Measurements from ENCODE around the gene LRP1.

DNA sequence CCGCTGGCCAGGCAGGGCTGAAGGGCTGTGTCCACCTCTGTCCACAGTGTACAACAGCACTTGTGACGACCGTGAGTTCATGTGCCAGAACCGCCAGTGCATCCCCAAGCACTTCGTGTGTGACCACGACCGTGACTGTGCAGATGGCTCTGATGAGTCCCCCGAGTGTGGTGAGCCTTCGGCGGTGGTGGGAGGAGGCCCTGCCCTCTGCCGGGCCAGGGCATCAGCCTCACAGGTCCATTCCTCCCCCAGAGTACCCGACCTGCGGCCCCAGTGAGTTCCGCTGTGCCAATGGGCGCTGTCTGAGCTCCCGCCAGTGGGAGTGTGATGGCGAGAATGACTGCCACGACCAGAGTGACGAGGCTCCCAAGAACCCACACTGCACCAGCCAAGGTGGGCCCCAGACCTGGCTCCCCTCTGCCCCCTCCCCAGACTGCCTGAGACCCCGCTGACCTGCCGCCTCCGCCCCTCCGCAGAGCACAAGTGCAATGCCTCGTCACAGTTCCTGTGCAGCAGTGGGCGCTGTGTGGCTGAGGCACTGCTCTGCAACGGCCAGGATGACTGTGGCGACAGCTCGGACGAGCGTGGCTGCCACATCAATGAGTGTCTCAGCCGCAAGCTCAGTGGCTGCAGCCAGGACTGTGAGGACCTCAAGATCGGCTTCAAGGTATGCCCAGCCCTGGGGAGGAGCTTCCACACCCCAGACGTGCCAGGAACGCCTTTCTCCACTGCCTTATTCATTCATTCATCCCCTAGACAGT lies 67.5 kb downstream of the LRP1 start:
- TF ChIP-seq, protein P1, sequence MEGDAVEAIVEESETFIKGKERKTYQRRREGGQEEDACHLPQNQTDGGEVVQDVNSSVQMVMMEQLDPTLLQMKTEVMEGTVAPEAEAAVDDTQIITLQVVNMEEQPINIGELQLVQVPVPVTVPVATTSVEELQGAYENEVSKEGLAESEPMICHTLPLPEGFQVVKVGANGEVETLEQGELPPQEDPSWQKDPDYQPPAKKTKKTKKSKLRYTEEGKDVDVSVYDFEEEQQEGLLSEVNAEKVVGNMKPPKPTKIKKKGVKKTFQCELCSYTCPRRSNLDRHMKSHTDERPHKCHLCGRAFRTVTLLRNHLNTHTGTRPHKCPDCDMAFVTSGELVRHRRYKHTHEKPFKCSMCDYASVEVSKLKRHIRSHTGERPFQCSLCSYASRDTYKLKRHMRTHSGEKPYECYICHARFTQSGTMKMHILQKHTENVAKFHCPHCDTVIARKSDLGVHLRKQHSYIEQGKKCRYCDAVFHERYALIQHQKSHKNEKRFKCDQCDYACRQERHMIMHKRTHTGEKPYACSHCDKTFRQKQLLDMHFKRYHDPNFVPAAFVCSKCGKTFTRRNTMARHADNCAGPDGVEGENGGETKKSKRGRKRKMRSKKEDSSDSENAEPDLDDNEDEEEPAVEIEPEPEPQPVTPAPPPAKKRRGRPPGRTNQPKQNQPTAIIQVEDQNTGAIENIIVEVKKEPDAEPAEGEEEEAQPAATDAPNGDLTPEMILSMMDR (IDR thresholded peaks at IDR 0.05; ENCODE audit: poor library complexity), result no peak
- no peak for TF ChIP-seq EZH2phosphoT487 (IDR thresholded peaks at IDR 0.05; ENCODE audit: low read depth, severe bottlenecking, unreplicated experiment)
